AG04449 (cell line): Measurements from ENCODE around the gene PIK3CD.

Experiments
- CTCF ChIA-PET: fragments of 350-600 bp; formaldehyde crosslinking; extraction: SDS; loops from one replicate; lab custom pipeline; 2021; ENCODE audit warnings: antibody characterized with exemption; lab: Yijun Ruan, JAX
- POLR2A ChIA-PET: fragments of 400-600, 350-600 bp; formaldehyde crosslinking; extraction: SDS; loops from one replicate; lab custom pipeline; 2020; ENCODE audit warnings: antibody characterized with exemption, inconsistent platforms; lab: Yijun Ruan, JAX
- DNase-seq: peaks from one replicate; pipeline ENCODE4 v3.0.0-alpha.2; 2010; ENCODE audit warnings: low read depth, low spot score
- H3K4me3 ChIP-seq: 2 replicates; pipeline ENCODE4 v1.5.1; 2011; ENCODE audit warnings: low read depth, mild to moderate bottlenecking, control low read depth, low read length
- TF ChIP-seq, protein P1 (sequence below): IDR thresholded peaks from one replicate; pipeline ENCODE4 v1.5.1; 2011; ENCODE audit warnings: mild to moderate bottlenecking, moderate library complexity, low read length, control low read depth, inconsistent platforms; ENCODE audit not compliant: insufficient read depth; ENCODE audit errors: missing control alignments

PIK3CD gene

DNA sequence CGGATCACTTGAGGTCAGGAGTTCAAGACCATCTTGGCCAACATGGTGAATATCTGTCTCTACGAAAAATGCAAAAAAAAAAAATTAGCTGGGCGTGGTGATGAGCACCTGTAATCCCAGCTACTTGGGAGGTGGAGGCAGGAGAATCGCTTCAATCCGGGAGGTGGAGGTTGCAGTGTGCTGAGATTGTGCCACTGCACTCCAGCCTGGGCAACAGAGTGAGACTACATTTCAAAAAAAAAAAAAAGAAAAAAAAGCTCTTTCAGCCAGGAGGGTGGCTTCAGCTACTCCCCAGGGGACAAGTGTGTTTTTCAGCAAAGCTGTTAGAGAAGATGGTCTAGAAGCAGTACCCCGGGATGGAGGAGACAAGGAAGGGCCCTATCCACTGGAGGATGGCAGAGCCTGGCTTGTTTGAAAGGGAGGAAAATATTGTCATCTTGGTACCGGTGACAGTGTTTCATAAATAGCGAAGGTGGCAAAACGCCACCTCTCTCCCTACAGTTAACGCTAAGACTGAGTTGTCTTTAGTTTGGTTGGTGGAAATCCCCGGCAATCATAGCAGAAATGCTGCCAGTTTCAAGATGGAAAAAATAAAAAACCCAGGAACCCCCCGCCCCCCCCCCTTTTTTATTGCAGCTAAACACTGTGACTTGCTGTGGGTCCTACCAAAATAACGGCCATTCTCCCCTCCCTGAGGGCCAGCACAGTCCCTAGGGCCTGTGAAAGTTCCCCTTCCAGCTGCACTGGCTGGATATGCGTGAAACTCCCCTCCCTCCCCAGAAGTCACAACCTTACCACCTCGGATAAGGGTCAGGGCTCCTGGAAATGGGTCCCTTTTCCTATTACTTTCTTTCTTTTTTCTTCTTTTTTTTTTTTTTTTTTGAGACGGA is 3.5 kb downstream of the PIK3CD start:
- CTCF ChIA-PET, result interaction anchor here (1.5 kb wide), 1 partner anchor 10 kb away, joined by 6 read pairs; no protein-coding TSS in a partner anchor

DNA sequence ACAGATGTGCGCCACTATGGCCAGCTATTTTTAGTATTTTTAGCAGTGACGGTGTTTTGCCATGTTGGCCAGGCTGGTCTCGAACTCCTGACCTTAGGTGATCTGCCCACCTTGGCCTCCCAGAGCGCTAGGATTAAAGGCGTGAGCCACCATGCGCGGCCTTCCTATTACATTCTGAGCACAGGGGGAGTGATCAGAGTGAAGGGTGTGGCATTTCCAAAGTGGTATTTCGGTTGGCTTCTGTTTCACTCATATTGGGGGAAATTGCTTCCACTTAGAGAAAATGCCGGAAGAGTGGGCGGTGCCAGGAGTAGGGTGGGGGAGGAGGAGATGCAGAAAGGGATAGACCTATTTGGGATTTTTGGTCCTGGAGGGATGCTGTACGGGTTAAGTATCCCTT is 4.3 kb downstream of the PIK3CD start:
- no peak for DNase-seq
- ChIA-PET POLR2A (no interaction called here), CTCF (interaction anchor here (1.5 kb wide), 1 partner anchor 9 kb away, joined by 6 read pairs; no protein-coding TSS in a partner anchor)
- TF ChIP-seq, protein P1, sequence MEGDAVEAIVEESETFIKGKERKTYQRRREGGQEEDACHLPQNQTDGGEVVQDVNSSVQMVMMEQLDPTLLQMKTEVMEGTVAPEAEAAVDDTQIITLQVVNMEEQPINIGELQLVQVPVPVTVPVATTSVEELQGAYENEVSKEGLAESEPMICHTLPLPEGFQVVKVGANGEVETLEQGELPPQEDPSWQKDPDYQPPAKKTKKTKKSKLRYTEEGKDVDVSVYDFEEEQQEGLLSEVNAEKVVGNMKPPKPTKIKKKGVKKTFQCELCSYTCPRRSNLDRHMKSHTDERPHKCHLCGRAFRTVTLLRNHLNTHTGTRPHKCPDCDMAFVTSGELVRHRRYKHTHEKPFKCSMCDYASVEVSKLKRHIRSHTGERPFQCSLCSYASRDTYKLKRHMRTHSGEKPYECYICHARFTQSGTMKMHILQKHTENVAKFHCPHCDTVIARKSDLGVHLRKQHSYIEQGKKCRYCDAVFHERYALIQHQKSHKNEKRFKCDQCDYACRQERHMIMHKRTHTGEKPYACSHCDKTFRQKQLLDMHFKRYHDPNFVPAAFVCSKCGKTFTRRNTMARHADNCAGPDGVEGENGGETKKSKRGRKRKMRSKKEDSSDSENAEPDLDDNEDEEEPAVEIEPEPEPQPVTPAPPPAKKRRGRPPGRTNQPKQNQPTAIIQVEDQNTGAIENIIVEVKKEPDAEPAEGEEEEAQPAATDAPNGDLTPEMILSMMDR, result no peak
- H3K4me3 ChIP-seq, result no peak overlapping the region

More for the DNA sequence above, 3.5 kb downstream of the PIK3CD start:
- no peak overlapping the region for H3K4me3 ChIP-seq
- no peak for DNase-seq
- TF ChIP-seq, protein P1, result no peak
- POLR2A ChIA-PET, result no interaction called here

DNA sequence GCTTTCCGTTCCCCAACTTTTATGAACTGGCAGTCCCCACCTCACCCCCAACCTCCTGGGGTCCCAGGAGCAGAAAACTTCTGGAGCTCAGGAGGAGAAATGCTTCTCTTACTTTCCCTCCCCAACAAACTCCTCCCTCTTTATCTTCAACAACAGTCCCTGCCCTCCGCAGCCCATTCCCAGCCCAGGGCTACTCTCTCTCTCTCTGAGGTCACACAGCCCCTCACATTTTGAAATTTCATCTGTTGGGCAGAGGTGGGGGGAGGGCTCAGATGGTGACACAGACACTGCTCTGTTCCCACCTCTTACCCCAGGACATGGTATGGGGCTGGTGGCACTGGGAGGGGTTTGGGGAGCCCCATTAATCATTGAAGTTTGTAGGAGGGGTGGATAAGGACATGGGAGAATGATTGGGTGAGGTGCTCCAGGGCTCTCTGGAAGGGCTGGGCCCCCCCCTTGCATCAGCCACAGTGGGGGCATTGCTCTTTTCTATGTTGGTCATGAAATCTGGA is 6.0 kb downstream of the PIK3CD start:
- CTCF ChIA-PET, result interaction anchor here (0.7 to 1.7 kb wide), 2 partner anchors 10 to 26 kb away, joined by 3 read pairs; no protein-coding TSS in a partner anchor
- H3K4me3 ChIP-seq, result no peak overlapping the region
- TF ChIP-seq, protein P1, result no peak
- DNase-seq, result no peak
- POLR2A ChIA-PET, result no interaction called here

DNA sequence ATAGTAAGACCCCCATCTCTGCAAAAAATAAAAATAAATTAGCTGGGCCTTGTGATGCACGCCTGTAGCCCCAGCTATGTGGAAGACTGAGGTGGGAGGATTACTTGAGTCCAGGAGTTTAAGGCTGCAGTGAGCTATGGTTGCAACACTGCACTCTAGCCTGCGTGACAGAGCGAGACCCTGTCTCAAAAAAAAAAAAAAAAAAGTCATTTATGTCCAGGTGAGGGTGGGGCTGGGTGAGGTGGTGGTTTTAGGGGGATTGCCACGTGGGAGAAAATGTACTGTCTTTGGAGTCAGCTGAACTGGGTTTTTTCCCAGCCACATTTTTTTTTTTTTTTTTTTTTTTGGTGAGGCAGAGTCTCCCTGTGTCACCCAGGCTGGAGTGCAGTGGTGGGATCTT is 6.7 kb downstream of the PIK3CD start:
- ChIA-PET CTCF (interaction anchor here (0.7 to 2.0 kb wide), 3 partner anchors 10 to 31 kb away, joined by 3 to 8 read pairs (median 3); no protein-coding TSS in a partner anchor), POLR2A (no interaction called here)
- TF ChIP-seq, protein P1, result no peak
- H3K4me3 ChIP-seq, result no peak overlapping the region
- no peak for DNase-seq

DNA sequence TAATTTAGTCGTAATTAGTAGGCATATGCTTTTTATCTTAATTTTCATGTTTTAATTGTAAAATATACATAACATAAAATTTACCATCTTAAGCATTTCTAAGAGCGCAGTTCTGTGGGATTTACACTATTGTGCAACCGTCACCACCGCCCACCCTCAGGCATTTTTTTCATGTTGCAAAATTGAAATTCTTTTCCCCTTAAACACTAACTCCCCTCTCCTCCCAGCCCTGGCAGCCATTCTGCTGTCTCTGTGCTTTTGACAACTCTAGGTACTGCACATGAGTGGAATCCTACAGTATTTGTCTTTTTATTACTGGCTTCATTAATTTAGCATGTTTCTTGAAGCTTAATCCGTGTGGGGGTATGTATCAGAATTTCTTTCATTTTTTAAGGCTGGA is 7.8 kb downstream of the PIK3CD start:
- POLR2A ChIA-PET, result interaction anchor here (0.5 kb wide), 1 partner anchor 793 kb away, joined by 3 read pairs; no protein-coding TSS in a partner anchor
- CTCF ChIA-PET, result interaction anchor here (1.7 to 2.0 kb wide), 2 partner anchors 28 to 33 kb away, joined by 3 to 8 read pairs; no protein-coding TSS in a partner anchor
- no peak overlapping the region for H3K4me3 ChIP-seq
- DNase-seq, result peak; percentile 63
- TF ChIP-seq, protein P1, result no peak

DNA sequence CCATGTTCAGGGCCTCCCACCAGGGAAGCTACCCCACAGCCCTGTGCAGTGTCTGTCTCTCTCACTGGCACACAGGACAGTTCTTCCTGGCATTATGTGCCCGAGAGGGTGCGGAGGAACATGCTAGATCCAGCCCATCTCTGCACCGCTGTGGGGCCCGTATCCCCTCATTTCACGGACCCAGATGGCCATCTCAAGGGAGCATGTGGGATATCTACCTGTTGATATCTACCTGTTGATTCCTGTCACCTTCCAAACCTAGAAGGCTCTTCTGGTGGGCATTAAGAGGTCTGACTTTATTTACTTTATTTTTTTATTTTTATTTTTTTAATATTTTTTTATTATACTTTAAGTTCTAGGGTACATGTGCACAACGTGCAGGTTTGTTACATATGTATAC is 11.7 kb downstream of the PIK3CD start:
- TF ChIP-seq, protein P1, result no peak
- H3K4me3 ChIP-seq, result no peak overlapping the region
- POLR2A ChIA-PET, result no interaction called here
- CTCF ChIA-PET, result no interaction called here
- no peak for DNase-seq
